Activated B cell treated with CpG ODN at 0.5 μM for 24 hours (primary cell): Measurements from ENCODE around the gene NBEAL1. TPM values are rescaled to one million over a fixed set of nuclear protein-coding genes. Genes with fewer than 3 reads are reported as not detected.

Source experiments
- ATAC-seq: fragments of 200-7000 bp; cut with Tn5 transposase; one replicate; pipeline ENCODE4 v1.10.0; 2021; ENCODE audit warnings: low read depth, mild to moderate bottlenecking, moderate library complexity
- CTCF ChIA-PET: fragments of 350-600 bp; sonication (Branson Sonifier 250); formaldehyde crosslinking; loops from one replicate; lab custom pipeline; 2021; ENCODE audit warnings: antibody characterized with exemption; lab: Charles Lee
- POLR2A ChIA-PET: fragments of 350-600 bp; sonication (Branson Sonifier 250); formaldehyde crosslinking; loops from one replicate; lab custom pipeline; 2021; ENCODE audit warnings: antibody characterized with exemption; lab: Charles Lee
- DNase-seq: peaks from one replicate; pipeline ENCODE4 v3.0.0; 2022
- H3K27ac Mint-ChIP-seq: one replicate; pipeline ENCODE4 v1.8.0; 2020; ENCODE audit warnings: mixed read lengths
- H3K27me3 Mint-ChIP-seq: one replicate; pipeline ENCODE4 v1.8.0; 2021; ENCODE audit warnings: mixed read lengths
- H3K36me3 Mint-ChIP-seq: one replicate; pipeline ENCODE4 v1.8.0; 2021; ENCODE audit warnings: low read depth, mixed read lengths
- H3K4me1 Mint-ChIP-seq: one replicate; pipeline ENCODE4 v1.8.0; 2021; ENCODE audit warnings: mixed read lengths
- H3K4me3 Mint-ChIP-seq: one replicate; pipeline ENCODE4 v1.8.0; 2020; ENCODE audit warnings: mild to moderate bottlenecking, mixed read lengths
- H3K9me3 Mint-ChIP-seq: one replicate; pipeline ENCODE4 v1.8.0; 2020; ENCODE audit warnings: mixed read lengths
- intact Hi-C: fragments of 100-400 bp; cut with micrococcal nuclease; formaldehyde crosslinking; loops from one replicate; pipeline ENCODE4 v1.15.1; 2024
- total RNA-seq: library from RNA; stranded (reverse); gene quantifications from 2 replicates; pipeline ENCODE4 v1.2.3, GENCODE V29; 2022
- TF ChIP-seq, protein P1 (sequence below): fragments of 200-600 bp; IDR thresholded peaks from one replicate; pipeline ENCODE4 v1.8.0; 2022; ENCODE audit warnings: antibody characterized with exemption, mild to moderate bottlenecking

Gene NBEAL1
- total RNA-seq, 1 donor from 2014 or later: 8.9 TPM

DNA sequence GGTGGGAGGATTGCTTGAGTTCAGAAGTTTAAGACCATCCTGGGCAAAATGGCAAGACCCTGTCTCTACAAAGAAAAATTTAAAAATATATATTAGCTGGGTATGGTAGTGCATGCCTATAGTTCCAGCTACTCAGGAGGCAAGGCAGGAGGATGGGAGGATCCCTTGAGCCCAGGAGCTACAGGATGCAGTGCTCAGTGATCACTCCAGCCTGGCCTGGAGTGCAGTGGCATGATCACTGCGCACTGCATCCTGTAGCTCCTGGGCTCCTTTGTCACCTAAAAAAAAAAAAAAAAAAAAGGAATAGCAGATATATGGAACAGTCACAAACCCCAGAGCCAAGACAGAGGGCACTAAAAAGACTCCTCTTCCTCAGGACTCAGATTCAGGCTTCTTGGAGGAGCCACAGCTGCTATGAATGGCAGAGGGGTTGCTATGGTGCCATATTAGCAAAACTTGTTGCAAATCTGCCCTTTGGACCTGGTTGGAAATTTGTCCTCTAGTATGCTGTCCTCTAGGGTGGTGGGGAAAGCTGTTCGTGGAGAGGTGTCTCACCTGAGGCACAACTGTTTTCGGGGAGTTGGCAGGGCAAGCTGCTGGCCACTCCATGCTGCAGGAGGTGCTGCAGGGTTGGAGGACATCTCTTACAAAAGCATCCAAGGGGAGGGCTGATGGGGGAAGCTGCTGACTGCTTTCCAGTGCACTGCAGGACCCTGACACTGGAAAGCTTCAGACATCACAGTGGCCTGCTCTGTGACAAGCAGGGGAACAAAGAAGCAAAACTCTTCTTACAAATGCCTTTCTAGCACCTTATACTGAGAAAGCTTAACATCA, 246.9 kb downstream of the NBEAL1 start:
- ChIA-PET CTCF (no interaction called here), POLR2A (no interaction called here)
- Mint-ChIP-seq H3K36me3 (peaks cover 60% of the 10 kb centered on the region), H3K9me3 (no peaks in the 10 kb centered on the region), H3K27ac (no peak overlapping the region), H3K4me3 (no peak overlapping the region), H3K27me3 (no peaks in the 10 kb centered on the region), H3K4me1 (no peaks in the 10 kb centered on the region)
- no peak for DNase-seq
- no peak for ATAC-seq
- TF ChIP-seq, protein P1, sequence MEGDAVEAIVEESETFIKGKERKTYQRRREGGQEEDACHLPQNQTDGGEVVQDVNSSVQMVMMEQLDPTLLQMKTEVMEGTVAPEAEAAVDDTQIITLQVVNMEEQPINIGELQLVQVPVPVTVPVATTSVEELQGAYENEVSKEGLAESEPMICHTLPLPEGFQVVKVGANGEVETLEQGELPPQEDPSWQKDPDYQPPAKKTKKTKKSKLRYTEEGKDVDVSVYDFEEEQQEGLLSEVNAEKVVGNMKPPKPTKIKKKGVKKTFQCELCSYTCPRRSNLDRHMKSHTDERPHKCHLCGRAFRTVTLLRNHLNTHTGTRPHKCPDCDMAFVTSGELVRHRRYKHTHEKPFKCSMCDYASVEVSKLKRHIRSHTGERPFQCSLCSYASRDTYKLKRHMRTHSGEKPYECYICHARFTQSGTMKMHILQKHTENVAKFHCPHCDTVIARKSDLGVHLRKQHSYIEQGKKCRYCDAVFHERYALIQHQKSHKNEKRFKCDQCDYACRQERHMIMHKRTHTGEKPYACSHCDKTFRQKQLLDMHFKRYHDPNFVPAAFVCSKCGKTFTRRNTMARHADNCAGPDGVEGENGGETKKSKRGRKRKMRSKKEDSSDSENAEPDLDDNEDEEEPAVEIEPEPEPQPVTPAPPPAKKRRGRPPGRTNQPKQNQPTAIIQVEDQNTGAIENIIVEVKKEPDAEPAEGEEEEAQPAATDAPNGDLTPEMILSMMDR: no peak
- intact Hi-C loops: no loop called here

Other genes starting within 250 kb of the NBEAL1 start
- gene ICA1L, start 143.1 kb upstream of the NBEAL1 start, total RNA-seq: 7.3 and 10.2 TPM in 2 replicates
- 57.5 and 63.1 TPM in 2 replicates for gene WDR12, start 103.2 kb upstream of the NBEAL1 start, total RNA-seq
- 10.6 and 12.0 TPM in 2 replicates for gene CARF, start 102.6 kb upstream of the NBEAL1 start, total RNA-seq
- gene CYP20A1, start 224.1 kb downstream of the NBEAL1 start, total RNA-seq: 24.0 and 32.2 TPM in 2 replicates